Mesendoderm (in vitro differentiated cells): ENCODE measurements around the gene TCEA3.

Experiments used
- DNase-seq: peaks from one replicate; pipeline ENCODE4 v3.0.0; 2013
- H2AK5ac ChIP-seq: 2 replicates; pipeline ENCODE4 v1.6.1; 2013; ENCODE audit warnings: low read length, inconsistent platforms
- H2BK120ac ChIP-seq: 2 replicates; pipeline ENCODE4 v1.6.1; 2013; ENCODE audit warnings: low read depth, mild to moderate bottlenecking, low read length, moderate library complexity, mixed read lengths
- H2BK15ac ChIP-seq: replicated peaks from 2 replicates; pipeline ENCODE4 v1.6.1; 2013; ENCODE audit warnings: low read depth, mild to moderate bottlenecking, moderate library complexity
- H2BK5ac ChIP-seq: 2 replicates; pipeline ENCODE4 v1.6.1; 2013; ENCODE audit warnings: low read length, inconsistent platforms
- H3K18ac ChIP-seq: 2 replicates; pipeline ENCODE4 v1.6.1; 2013; ENCODE audit warnings: mild to moderate bottlenecking, low read length, mixed read lengths
- H3K23ac ChIP-seq: one replicate; pipeline ENCODE4 v1.6.1; 2013; ENCODE audit warnings: low read length
- H3K27ac ChIP-seq: 2 replicates; pipeline ENCODE4 v1.5.1; 2013; ENCODE audit warnings: low read depth, mild to moderate bottlenecking, inconsistent platforms, low read length, moderate library complexity
- H3K27me3 ChIP-seq: 2 replicates; pipeline ENCODE4 v1.6.1; 2013; ENCODE audit warnings: low read length, control low read depth, mild to moderate bottlenecking, inconsistent platforms; ENCODE audit not compliant: insufficient read depth, poor library complexity
- H3K36me3 ChIP-seq: 2 replicates; pipeline ENCODE4 v1.6.1; 2013; ENCODE audit warnings: low read length, inconsistent platforms; ENCODE audit not compliant: control insufficient read depth, insufficient read depth
- H3K4ac ChIP-seq: one replicate; pipeline ENCODE4 v1.6.1; 2013; ENCODE audit warnings: low read depth, mild to moderate bottlenecking, low read length, moderate library complexity
- H3K4me1 ChIP-seq: 2 replicates; pipeline ENCODE4 v1.6.1; 2013; ENCODE audit warnings: low read depth, low read length, inconsistent platforms; ENCODE audit not compliant: control insufficient read depth
- H3K4me2 ChIP-seq: 2 replicates; pipeline ENCODE4 v1.6.1; 2013; ENCODE audit warnings: low read length
- H3K4me3 ChIP-seq: 2 replicates; pipeline ENCODE4 v1.5.1; 2013; ENCODE audit warnings: mild to moderate bottlenecking, low read length
- H3K56ac ChIP-seq: one replicate; pipeline ENCODE4 v1.6.1; 2013; ENCODE audit warnings: low read length
- H3K79me1 ChIP-seq: 2 replicates; pipeline ENCODE4 v1.6.1; 2013; ENCODE audit warnings: low read length, inconsistent platforms
- H3K79me2 ChIP-seq: 2 replicates; pipeline ENCODE4 v1.6.1; 2013; ENCODE audit warnings: mild to moderate bottlenecking, low read length; ENCODE audit not compliant: control insufficient read depth, insufficient read depth
- H3K9ac ChIP-seq: 2 replicates; pipeline ENCODE4 v1.6.1; 2013; ENCODE audit warnings: low read length, inconsistent platforms
- H4K5ac ChIP-seq: one replicate; pipeline ENCODE4 v1.6.1; 2013; ENCODE audit warnings: low read length
- H4K8ac ChIP-seq: one replicate; pipeline ENCODE4 v1.6.1; 2013; ENCODE audit warnings: low read depth, mild to moderate bottlenecking, control low read depth, low read length, moderate library complexity
- WGBS: extraction: QIAGEN DNeasy Blood & Tissue Kit; methylation state at CpG from one replicate; pipeline ENCODE4 v1.1.7; 2013; ENCODE audit warnings: low lambda C conversion rate, missing lambda C conversion rate; ENCODE audit not compliant: insufficient coverage; ENCODE audit errors: extremely low coverage; 5-methylcytosine and 5-hydroxymethylcytosine counted together

The TCEA3 gene

GRCh38 chr1:23345920-23346319 is 78.6 kb downstream of the TCEA3 start:
- no peak overlapping the region for H4K5ac ChIP-seq
- H3K79me2 ChIP-seq, result peaks cover 27% of the 10 kb centered on the region
- H2BK5ac ChIP-seq, result no peak overlapping the region
- no peaks in the 10 kb centered on the region for H3K4me1 ChIP-seq
- H3K4me2 ChIP-seq, result no peak overlapping the region
- H4K8ac ChIP-seq, result peak overlapping the region; percentile 76
- H3K18ac ChIP-seq, result no peak overlapping the region
- no peaks in the 10 kb centered on the region for H3K79me1 ChIP-seq
- H3K4me3 ChIP-seq, result no peak overlapping the region
- H2BK15ac ChIP-seq, result no peak overlapping the region
- no peak overlapping the region for H3K56ac ChIP-seq
- H3K4ac ChIP-seq, result no peak overlapping the region
- DNase-seq, result no peak
- no CpG with 5 or more reads among the region's 14 CpGs for WGBS
- H3K23ac ChIP-seq, result no peak overlapping the region
- no peak overlapping the region for H3K9ac ChIP-seq
- H3K36me3 ChIP-seq, result no peaks in the 10 kb centered on the region
- H2BK120ac ChIP-seq, result no peak overlapping the region
- H2AK5ac ChIP-seq, result no peak overlapping the region
- H3K27ac ChIP-seq, result no peak overlapping the region
- peaks cover 3% of the 10 kb centered on the region for H3K27me3 ChIP-seq

GRCh38 chr1:23344987-23345472 is 79.5 kb downstream of the TCEA3 start:
- DNase-seq, result peak; percentile 53
- Histone ChIP-seq H3K79me1 (no peaks in the 10 kb centered on the region), H2BK120ac (no peak overlapping the region), H2AK5ac (no peak overlapping the region), H3K4me1 (no peaks in the 10 kb centered on the region), H3K27me3 (no peaks in the 10 kb centered on the region), H3K4me2 (peak overlapping the region; percentile 63), H3K79me2 (peaks cover 36% of the 10 kb centered on the region), H3K27ac (peak overlapping the region; percentile 75), H3K56ac (peak overlapping the region; percentile 95), H4K8ac (no peak overlapping the region), H3K18ac (peak overlapping the region; percentile 22), H2BK15ac (no peak overlapping the region), H3K4ac (peak overlapping the region; percentile 60), H2BK5ac (peak overlapping the region; percentile 83), H3K23ac (peak overlapping the region; percentile 39), H4K5ac (peak overlapping the region; percentile 99), H3K9ac (peak overlapping the region; percentile 90), H3K4me3 (peak overlapping the region; percentile 40), H3K36me3 (no peaks in the 10 kb centered on the region)
- no CpG with 5 or more reads among the region's 8 CpGs for WGBS

GRCh38 chr1:23344111-23344986 is 80.2 kb downstream of the TCEA3 start, which contains the start of gene HNRNPR:
Gene HNRNPR (minus strand): TSS chr1:23344284. CDS start chr1:23341008, 3,276 bp downstream.
- Histone ChIP-seq H3K79me1 (no peaks in the 10 kb centered on the region), H3K36me3 (no peaks in the 10 kb centered on the region), H2BK120ac (peak within 1 kb of the TSS; percentile 100), H3K23ac (peak within 1 kb of the TSS; percentile 39), H2BK15ac (peak within 1 kb of the TSS; percentile 45), H3K56ac (peak within 1 kb of the TSS; percentile 95), H3K9ac (peak within 1 kb of the TSS; percentile 90), H2BK5ac (peak within 1 kb of the TSS; percentile 83), H3K4me1 (peaks cover 2% of the 10 kb centered on the region), H3K4me3 (peak within 1 kb of the TSS; percentile 76), H3K18ac (peak within 1 kb of the TSS; percentile 100), H3K27me3 (no peaks in the 10 kb centered on the region), H3K79me2 (peaks cover 42% of the 10 kb centered on the region), H3K4ac (peak within 1 kb of the TSS; percentile 100), H4K5ac (peak within 1 kb of the TSS; percentile 99), H3K4me2 (peak within 1 kb of the TSS; percentile 64), H4K8ac (peak within 1 kb of the TSS; percentile 88), H2AK5ac (no peak within 1 kb of the TSS), H3K27ac (peak within 1 kb of the TSS; percentile 99)
- no CpG with 5 or more reads among the region's 87 CpGs for WGBS
- peak; percentile 100 for DNase-seq

- Histone ChIP-seq H3K9ac (peak overlapping the region; percentile 73), H3K56ac (peak overlapping the region; percentile 79)
- no CpG with 5 or more reads among the region's 66 CpGs for WGBS
Measured at GRCh38 chr1:23343221-23344110, 81.1 kb downstream of the TCEA3 start.

GRCh38 chr1:23341931-23342692 is 82.4 kb downstream of the TCEA3 start:
- no peak overlapping the region for H2BK15ac ChIP-seq
- no peak for DNase-seq
- H3K4ac ChIP-seq, result no peak overlapping the region
- H3K4me1 ChIP-seq, result peaks cover 2% of the 10 kb centered on the region
- no peak overlapping the region for H4K8ac ChIP-seq
- H3K18ac ChIP-seq, result no peak overlapping the region
- H3K4me2 ChIP-seq, result peak overlapping the region; percentile 17
- H2BK5ac ChIP-seq, result no peak overlapping the region
- H2AK5ac ChIP-seq, result no peak overlapping the region
- H2BK120ac ChIP-seq, result no peak overlapping the region
- peak overlapping the region; percentile 73 for H3K9ac ChIP-seq
- no peak overlapping the region for H3K27ac ChIP-seq
- no peaks in the 10 kb centered on the region for H3K27me3 ChIP-seq
- H3K23ac ChIP-seq, result no peak overlapping the region
- H3K79me1 ChIP-seq, result no peaks in the 10 kb centered on the region
- WGBS, result no CpG with 5 or more reads among the region's 10 CpGs
- H3K4me3 ChIP-seq, result peak overlapping the region; percentile 25
- H3K56ac ChIP-seq, result peak overlapping the region; percentile 34
- H3K36me3 ChIP-seq, result peaks cover 1% of the 10 kb centered on the region
- no peak overlapping the region for H4K5ac ChIP-seq
- H3K79me2 ChIP-seq, result peaks cover 62% of the 10 kb centered on the region

More at GRCh38 chr1:23343221-23344110, 81.1 kb downstream of the TCEA3 start:
- Histone ChIP-seq H3K36me3 (no peaks in the 10 kb centered on the region), H3K18ac (peak overlapping the region; percentile 100), H2BK120ac (peak overlapping the region; percentile 100), H3K23ac (no peak overlapping the region), H3K4ac (peak overlapping the region; percentile 100), H3K4me1 (peaks cover 2% of the 10 kb centered on the region), H2AK5ac (no peak overlapping the region), H4K8ac (peak overlapping the region; percentile 88), H3K79me2 (peaks cover 49% of the 10 kb centered on the region), H2BK5ac (peak overlapping the region; percentile 79), H2BK15ac (peak overlapping the region; percentile 45), H3K4me2 (peak overlapping the region; percentile 64), H3K79me1 (no peaks in the 10 kb centered on the region), H3K4me3 (peak overlapping the region; percentile 76), H4K5ac (no peak overlapping the region), H3K27me3 (no peaks in the 10 kb centered on the region), H3K27ac (peak overlapping the region; percentile 99)
- peak; percentile 88 for DNase-seq
